Left ventricle myocardium inferior (tissue), 1 donor: ENCODE data around the gene ALDH6A1. TPM values are rescaled to one million over a fixed set of nuclear protein-coding genes. Genes with fewer than 3 reads are reported as not detected.
A peak's percentile ranks its signal among the peaks of the same experiment; 100 is the strongest.

ENCODE experiments used
- DNase-seq: peaks from one replicate; pipeline ENCODE4 v3.0.0-alpha.2; 2020
- H3K27ac ChIP-seq: fragments of 200-600 bp; replicated peaks from 2 replicates; pipeline ENCODE4 v1.8.0; 2021
- H3K27me3 ChIP-seq: fragments of 200-600 bp; 2 replicates; pipeline ENCODE4 v1.8.0; 2021; ENCODE audit warnings: low read depth
- H3K36me3 ChIP-seq: fragments of 200-600 bp; 2 replicates; pipeline ENCODE4 v1.8.0; 2021
- H3K4me1 ChIP-seq: fragments of 200-600 bp; 2 replicates; pipeline ENCODE4 v1.8.0; 2021
- H3K4me3 ChIP-seq: fragments of 200-600 bp; 2 replicates; pipeline ENCODE4 v1.8.0; 2021; ENCODE audit warnings: mild to moderate bottlenecking, moderate library complexity
- H3K9me3 ChIP-seq: fragments of 200-600 bp; replicated peaks from 2 replicates; pipeline ENCODE4 v1.8.0; 2021
- CTCF ChIP-seq: fragments of 200-600 bp; IDR thresholded peaks from 2 replicates; pipeline ENCODE4 v1.8.0; 2021; ENCODE audit warnings: antibody characterized with exemption, mild to moderate bottlenecking, borderline replicate concordance
- intact Hi-C: fragments of 100-400 bp; cut with micrococcal nuclease; formaldehyde crosslinking; loops from one replicate; pipeline ENCODE4 v1.11.0; 2022
- total RNA-seq: library from RNA; stranded (reverse); fragmentation: NEBNext Ultra II Directional; extraction: Animal tissue kit (Norgen Biotek cat#: 25700); gene quantifications from one replicate; pipeline ENCODE4 v1.2.1, GENCODE V29; 2021
- donor health status: DM: no; HTN: yes; CAD: no; lungs with severe emphysema.

ALDH6A1 gene
- total RNA-seq, 1 donor from 2014 or later = 69.6 TPM

- intact Hi-C loops = no loop called here
- no peak for DNase-seq
- no peak for TF ChIP-seq CTCF
- Histone ChIP-seq H3K36me3 (peaks cover 7% of the 10 kb centered on the region), H3K4me3 (no peak overlapping the region), H3K27me3 (no peaks in the 10 kb centered on the region), H3K27ac (no peak overlapping the region), H3K4me1 (no peaks in the 10 kb centered on the region), H3K9me3 (no peaks in the 10 kb centered on the region)
Measured at GRCh38 chr14:74034572-74034971, 49.7 kb downstream of the ALDH6A1 start.

GRCh38 chr14:74029136-74029535, 55.1 kb downstream of the ALDH6A1 start:
- no peak for TF ChIP-seq CTCF
- Histone ChIP-seq H3K36me3 (peaks cover under 1% of the 10 kb centered on the region), H3K9me3 (no peaks in the 10 kb centered on the region), H3K27ac (no peak overlapping the region), H3K4me3 (no peak overlapping the region), H3K4me1 (no peaks in the 10 kb centered on the region), H3K27me3 (no peaks in the 10 kb centered on the region)
- DNase-seq = no peak
- intact Hi-C loops = no loop called here

- no peak for DNase-seq
- Histone ChIP-seq H3K27me3 (no peaks in the 10 kb centered on the region), H3K36me3 (no peaks in the 10 kb centered on the region), H3K4me3 (no peak overlapping the region), H3K4me1 (peaks cover 23% of the 10 kb centered on the region), H3K27ac (no peak overlapping the region), H3K9me3 (no peaks in the 10 kb centered on the region)
- intact Hi-C loops = no loop called here
- TF ChIP-seq CTCF = no peak
Measured at GRCh38 chr14:74022346-74022745, 61.9 kb downstream of the ALDH6A1 start.

GRCh38 chr14:74019408-74020137, 64.7 kb downstream of the ALDH6A1 start:
- no peak for DNase-seq
- Histone ChIP-seq H3K36me3 (peaks cover 3% of the 10 kb centered on the region), H3K4me3 (peak overlapping the region; percentile 98), H3K27me3 (no peaks in the 10 kb centered on the region), H3K27ac (peak overlapping the region; percentile 99), H3K4me1 (peaks cover 23% of the 10 kb centered on the region), H3K9me3 (no peaks in the 10 kb centered on the region)
- no peak for TF ChIP-seq CTCF
- intact Hi-C loops = no loop called here

GRCh38 chr14:74018586-74019407, 65.5 kb downstream of the ALDH6A1 start, which contains the start of the genes BBOF1 and ENTPD5:
Gene BBOF1 (plus strand): TSS chr14:74019349. CDS start chr14:74019479, 130 bp downstream.
Gene ENTPD5 (minus strand): TSS chr14:74019288. CDS start chr14:73988102, 31,186 bp downstream.
- H3K9me3 ChIP-seq = no peaks in the 10 kb centered on the region
- DNase-seq = peak; percentile 88
- intact Hi-C loops = no loop called here
- peaks cover 23% of the 10 kb centered on the region for H3K4me1 ChIP-seq
- H3K27ac ChIP-seq = peak within 1 kb of the TSS; percentile 99
- H3K36me3 ChIP-seq = peaks cover 9% of the 10 kb centered on the region
- H3K27me3 ChIP-seq = no peaks in the 10 kb centered on the region
- H3K4me3 ChIP-seq = peak within 1 kb of the TSS; percentile 98
- no peak for TF ChIP-seq CTCF
